Tibial artery (tissue), 4 donors: Measurements from ENCODE around the gene PRKCD.

Experiments used
- DNase-seq, 2 donors: peaks; one replicate each; pipeline ENCODE4 v3.0.0-alpha.2; 2019
- H3K27ac ChIP-seq, 2 donors: fragments of 200-600 bp; sonication (generic) in 1 of 2; 1 replicate in 1 of 2; 2 replicates in 1 of 2; pipeline ENCODE4 v1.5.1; 2018 to 2019; ENCODE audit warnings: mild to moderate bottlenecking in 1 of 2
- H3K27me3 ChIP-seq, 2 donors: fragments of 200-600 bp; sonication (generic) in 1 of 2; one replicate each; pipeline versions ENCODE4 v1.5.1 to v1.6.0; 2016 to 2019
- H3K36me3 ChIP-seq, 3 donors: fragments of 200-600 bp; sonication (generic) in 2 of 3; one replicate each; pipeline ENCODE4 v1.5.1; 2016 to 2019; ENCODE audit warnings: mild to moderate bottlenecking in 2 of 3
- H3K4me1 ChIP-seq, 4 donors: fragments of 200-600 bp; sonication (generic) in 2 of 4; 1 replicate in 3 of 4; 2 replicates in 1 of 4; pipeline ENCODE4 v1.5.1; 2016 to 2019
- H3K4me3 ChIP-seq, 2 donors: fragments of 200-600 bp; sonication (generic) in 1 of 2; 1 replicate in 1 of 2; 2 replicates in 1 of 2; pipeline ENCODE4 v1.5.1; 2018 to 2019; ENCODE audit warnings: mild to moderate bottlenecking in 2 of 2
- H3K9me3 ChIP-seq, 3 donors: fragments of 200-600 bp; sonication (generic) in 1 of 3; one replicate each; pipeline ENCODE4 v1.5.1; 2016 to 2019
- intact Hi-C: fragments of 100-400 bp; cut with DNase I; formaldehyde crosslinking; loops from one replicate; pipeline ENCODE4 v1.15.0; 2023; ENCODE audit warnings: low total_unique reads
- TF ChIP-seq, protein P1 (sequence below), 2 experiments: fragments of 200-600 bp in 1 of 2; fragments of 450-650 bp in 1 of 2; IDR thresholded peaks; one replicate each; pipeline ENCODE4 v1.5.1; 2017 to 2019; ENCODE audit warnings: antibody characterized with exemption in 2 of 2, mild to moderate bottlenecking in 1 of 2, moderate library complexity in 1 of 2

Gene PRKCD

DNA sequence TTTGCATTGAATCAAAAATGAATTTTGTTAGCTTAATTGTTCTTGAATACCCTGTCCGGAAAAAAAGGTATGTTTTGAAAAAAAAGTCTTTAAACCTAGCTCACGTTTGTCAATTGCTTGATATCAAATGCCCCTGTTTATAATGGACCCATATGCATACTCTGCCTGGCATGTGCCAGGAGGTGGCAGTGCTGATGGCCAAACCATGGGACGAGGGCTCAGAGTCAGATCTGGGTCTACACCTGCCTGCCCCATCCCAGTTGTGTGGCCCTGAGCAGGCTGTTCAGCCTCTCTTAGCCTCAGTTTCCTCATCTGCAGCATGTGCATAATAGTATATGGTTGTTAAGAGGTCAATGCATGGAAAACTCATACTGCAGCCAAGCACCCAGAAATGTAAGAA, 38.8 kb downstream of the PRKCD start:
- no peak for DNase-seq
- no peak overlapping the region for H3K4me3 ChIP-seq

GRCh38 chr3:53200501-53201498, 39.8 kb downstream of the PRKCD start:
- TF ChIP-seq, protein P1, sequence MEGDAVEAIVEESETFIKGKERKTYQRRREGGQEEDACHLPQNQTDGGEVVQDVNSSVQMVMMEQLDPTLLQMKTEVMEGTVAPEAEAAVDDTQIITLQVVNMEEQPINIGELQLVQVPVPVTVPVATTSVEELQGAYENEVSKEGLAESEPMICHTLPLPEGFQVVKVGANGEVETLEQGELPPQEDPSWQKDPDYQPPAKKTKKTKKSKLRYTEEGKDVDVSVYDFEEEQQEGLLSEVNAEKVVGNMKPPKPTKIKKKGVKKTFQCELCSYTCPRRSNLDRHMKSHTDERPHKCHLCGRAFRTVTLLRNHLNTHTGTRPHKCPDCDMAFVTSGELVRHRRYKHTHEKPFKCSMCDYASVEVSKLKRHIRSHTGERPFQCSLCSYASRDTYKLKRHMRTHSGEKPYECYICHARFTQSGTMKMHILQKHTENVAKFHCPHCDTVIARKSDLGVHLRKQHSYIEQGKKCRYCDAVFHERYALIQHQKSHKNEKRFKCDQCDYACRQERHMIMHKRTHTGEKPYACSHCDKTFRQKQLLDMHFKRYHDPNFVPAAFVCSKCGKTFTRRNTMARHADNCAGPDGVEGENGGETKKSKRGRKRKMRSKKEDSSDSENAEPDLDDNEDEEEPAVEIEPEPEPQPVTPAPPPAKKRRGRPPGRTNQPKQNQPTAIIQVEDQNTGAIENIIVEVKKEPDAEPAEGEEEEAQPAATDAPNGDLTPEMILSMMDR (IDR thresholded peaks at IDR 0.05): no peak
- Histone ChIP-seq H3K4me3 (no peak overlapping the region), H3K27ac (no peak overlapping the region), H3K27me3 (peaks cover 0 to 3% of the 10 kb centered on the region in 2 donors), H3K4me1 (peaks cover 0 to 4% (median 3%) of the 10 kb centered on the region in 4 donors), H3K9me3 (no peaks in the 10 kb centered on the region), H3K36me3 (no peaks in the 10 kb centered on the region)
- intact Hi-C loops: no loop called here
- DNase-seq: no peak

More for the DNA sequence above, 38.8 kb downstream of the PRKCD start:
- Histone ChIP-seq H3K27ac (no peak overlapping the region), H3K36me3 (no peaks in the 10 kb centered on the region), H3K27me3 (peaks cover 0 to 3% of the 10 kb centered on the region in 2 donors), H3K4me1 (peaks cover 0 to 12% (median 11%) of the 10 kb centered on the region in 4 donors), H3K9me3 (no peaks in the 10 kb centered on the region)
- intact Hi-C loops: no loop called here
- TF ChIP-seq, protein P1 (IDR thresholded peaks at IDR 0.05): no peak

- TF ChIP-seq, protein P1 (IDR thresholded peaks at IDR 0.05): no peak
- no peaks in the 10 kb centered on the region for H3K4me1 ChIP-seq
- H3K4me3 ChIP-seq: no peak overlapping the region
- intact Hi-C loops: no loop called here
- DNase-seq: no peak
- H3K36me3 ChIP-seq: no peaks in the 10 kb centered on the region
- no peak overlapping the region for H3K27ac ChIP-seq
- no peaks in the 10 kb centered on the region for H3K9me3 ChIP-seq
- peaks cover 0 to 3% of the 10 kb centered on the region in 2 donors for H3K27me3 ChIP-seq
Observed at GRCh38 chr3:53202331-53203015, 41.5 kb downstream of the PRKCD start.

- no peak for DNase-seq
- Histone ChIP-seq H3K27me3 (no peaks in the 10 kb centered on the region), H3K9me3 (peaks cover 0 to 3% (median 3%) of the 10 kb centered on the region in 3 donors), H3K4me1 (no peaks in the 10 kb centered on the region), H3K36me3 (no peaks in the 10 kb centered on the region), H3K27ac (no peak overlapping the region), H3K4me3 (no peak overlapping the region)
- intact Hi-C loops: no loop called here
- TF ChIP-seq, protein P1 (IDR thresholded peaks at IDR 0.05): no peak
Observed at GRCh38 chr3:53211706-53212702, 51.0 kb downstream of the PRKCD start.

- peaks cover 0 to 3% (median 3%) of the 10 kb centered on the region in 3 donors for H3K9me3 ChIP-seq
- no peak overlapping the region for H3K4me3 ChIP-seq
- no peaks in the 10 kb centered on the region for H3K36me3 ChIP-seq
- no peaks in the 10 kb centered on the region for H3K27me3 ChIP-seq
- TF ChIP-seq, protein P1 (IDR thresholded peaks at IDR 0.05): no peak
- H3K4me1 ChIP-seq: no peaks in the 10 kb centered on the region
- H3K27ac ChIP-seq: no peak overlapping the region
- DNase-seq: no peak
- intact Hi-C loops: no loop called here
Observed at GRCh38 chr3:53213276-53213675, 52.3 kb downstream of the PRKCD start.
